Omental fat pad (tissue), 4 donors: Measurements from ENCODE around the gene CCDC88A. TPM values are rescaled to one million over a fixed set of nuclear protein-coding genes. Genes with fewer than 3 reads are reported as not detected.
"Not testable (repeated sequence)": the region's sequence is repeated elsewhere in the genome, so short reads cannot be mapped to it uniquely, and the experiment has no call there.

Experiments
- ATAC-seq: fragments of 150-250 bp; one replicate; pipeline ENCODE4 v1.9.1; 2016; ENCODE audit warnings: mild to moderate bottlenecking, moderate library complexity; ENCODE audit not compliant: low FRiP score
- DNase-seq: peaks from one replicate; pipeline ENCODE4 v3.0.0-alpha.2; 2019; ENCODE audit warnings: low spot score
- small RNA-seq: library from RNA; depleted of rRNA; stranded (forward); fragments of <200 nt; gene quantifications from one replicate; pipeline ENCODE3, GENCODE V24; 2016
- total RNA-seq, 4 donors: library from RNA; depleted of rRNA; stranded (reverse); fragments of >200 nt; gene quantifications; one replicate each; pipeline ENCODE4 v1.1.0, GENCODE V29; 2016
- TF ChIP-seq, protein P1 (sequence below), 3 donors: fragments of 450-650 bp; IDR thresholded peaks; one replicate each; pipeline ENCODE4 v1.5.1; 2016 to 2017; ENCODE audit warnings: antibody characterized with exemption in 3 of 3, mild to moderate bottlenecking in 3 of 3, moderate library complexity in 2 of 3

The CCDC88A gene
- total RNA-seq, 4 donors from 2014 or later = 38.0 to 141 (median 64.3) TPM

DNA sequence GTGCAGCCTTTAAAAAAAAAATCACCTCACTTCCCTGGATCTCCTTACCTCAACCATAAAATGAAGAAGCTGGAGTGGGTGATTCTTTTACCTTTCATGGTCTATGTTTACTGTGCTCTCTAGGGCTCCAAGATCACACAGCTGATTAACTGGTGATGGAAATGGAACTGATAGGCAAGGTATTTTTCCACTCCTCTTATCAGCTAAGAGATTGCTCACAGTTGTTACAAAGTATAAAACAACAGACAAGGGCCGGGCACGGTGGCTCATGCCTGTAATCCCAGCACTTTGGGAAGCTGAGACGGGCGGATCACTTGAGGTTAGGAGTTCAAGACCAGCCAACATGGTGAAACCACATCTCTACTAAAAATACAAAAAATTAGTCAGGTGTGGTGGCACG lies 172.6 kb downstream of the CCDC88A start:
- no peak for DNase-seq
- TF ChIP-seq, protein P1, sequence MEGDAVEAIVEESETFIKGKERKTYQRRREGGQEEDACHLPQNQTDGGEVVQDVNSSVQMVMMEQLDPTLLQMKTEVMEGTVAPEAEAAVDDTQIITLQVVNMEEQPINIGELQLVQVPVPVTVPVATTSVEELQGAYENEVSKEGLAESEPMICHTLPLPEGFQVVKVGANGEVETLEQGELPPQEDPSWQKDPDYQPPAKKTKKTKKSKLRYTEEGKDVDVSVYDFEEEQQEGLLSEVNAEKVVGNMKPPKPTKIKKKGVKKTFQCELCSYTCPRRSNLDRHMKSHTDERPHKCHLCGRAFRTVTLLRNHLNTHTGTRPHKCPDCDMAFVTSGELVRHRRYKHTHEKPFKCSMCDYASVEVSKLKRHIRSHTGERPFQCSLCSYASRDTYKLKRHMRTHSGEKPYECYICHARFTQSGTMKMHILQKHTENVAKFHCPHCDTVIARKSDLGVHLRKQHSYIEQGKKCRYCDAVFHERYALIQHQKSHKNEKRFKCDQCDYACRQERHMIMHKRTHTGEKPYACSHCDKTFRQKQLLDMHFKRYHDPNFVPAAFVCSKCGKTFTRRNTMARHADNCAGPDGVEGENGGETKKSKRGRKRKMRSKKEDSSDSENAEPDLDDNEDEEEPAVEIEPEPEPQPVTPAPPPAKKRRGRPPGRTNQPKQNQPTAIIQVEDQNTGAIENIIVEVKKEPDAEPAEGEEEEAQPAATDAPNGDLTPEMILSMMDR (IDR thresholded peaks at IDR 0.05) = no peak

GRCh38 chr2:55245411-55245810 lies 174.2 kb downstream of the CCDC88A start:
- ATAC-seq = no peak
- TF ChIP-seq, protein P1 (IDR thresholded peaks at IDR 0.05) = no peak

More for the DNA sequence above, 172.6 kb downstream of the CCDC88A start:
- ATAC-seq = no peak

GRCh38 chr2:55242617-55243016 lies 177.0 kb downstream of the CCDC88A start:
- TF ChIP-seq, protein P1 (IDR thresholded peaks at IDR 0.05) = no peak
- no peak for ATAC-seq
- DNase-seq = no peak

More at GRCh38 chr2:55245411-55245810, 174.2 kb downstream of the CCDC88A start:
- DNase-seq = no peak

- ATAC-seq, DNase-seq: not testable (repeated sequence)
Observed at GRCh38 chr2:55241582-55241981, 178.1 kb downstream of the CCDC88A start.

DNA sequence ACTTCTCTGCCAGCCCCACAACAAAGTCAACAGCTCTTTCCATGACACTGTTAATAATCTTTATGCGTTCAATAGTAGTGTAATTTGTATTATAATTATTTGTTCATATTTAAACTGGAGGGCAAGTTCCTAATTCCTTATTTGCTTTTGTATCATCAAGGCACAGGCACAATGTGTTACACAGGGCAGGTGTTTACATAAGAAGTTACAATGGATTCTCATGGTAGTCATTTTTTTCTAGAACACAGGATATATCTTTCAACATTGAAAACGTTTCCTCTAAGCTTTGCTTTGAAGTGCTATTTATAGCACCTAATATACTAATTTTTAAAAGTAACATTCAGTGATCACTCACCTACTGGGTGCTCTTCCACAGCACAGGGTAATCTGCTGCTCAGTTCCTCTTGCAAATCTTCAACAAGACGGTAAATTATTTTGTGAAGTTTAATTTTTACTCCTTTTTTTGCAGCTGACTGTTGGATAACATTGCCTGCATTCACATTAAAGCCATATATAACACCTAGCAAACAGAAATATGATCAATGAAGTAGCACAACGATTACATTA lies 179.9 kb downstream of the CCDC88A start:
- TF ChIP-seq, protein P1 (IDR thresholded peaks at IDR 0.05) = no peak
- no peak for DNase-seq
- ATAC-seq = no peak

Small RNA genes lying within 50 kb of the gene (small RNA-seq; reads per million reads assigned to genes)
- gene RF00019 (not detected), gene RNU6-221P (not detected), gene RNU6-775P (not detected)

Other genes starting within 250 kb of the CCDC88A start
- gene CLHC1, start 187.6 kb downstream of the CCDC88A start, total RNA-seq = 1 to 10 TPM; 5.6 to 7.7 (median 6.0) TPM
- 1,000 to 10,000 TPM; 1,333 to 2,174 (median 1,743) TPM for gene RPS27A, start 187.2 kb downstream of the CCDC88A start, total RNA-seq
- gene MTIF2, start 150.6 kb downstream of the CCDC88A start, total RNA-seq = 10 to 100 TPM; 21.5 to 25.3 (median 22.9) TPM
- 10 to 100 TPM; 13.8 to 18.6 (median 17.4) TPM for gene CFAP36, start 99.9 kb upstream of the CCDC88A start, total RNA-seq
- 10 to 100 TPM; 51.3 to 97.6 (median 61.1) TPM for gene PPP4R3B, start 197.8 kb upstream of the CCDC88A start, total RNA-seq